ENCODE results near the gene FZD4.
"Not testable (repeated sequence)": the region's sequence is repeated elsewhere in the genome, so short reads cannot be mapped to it uniquely, and the experiment has no call there.

The FZD4 gene

DNA sequence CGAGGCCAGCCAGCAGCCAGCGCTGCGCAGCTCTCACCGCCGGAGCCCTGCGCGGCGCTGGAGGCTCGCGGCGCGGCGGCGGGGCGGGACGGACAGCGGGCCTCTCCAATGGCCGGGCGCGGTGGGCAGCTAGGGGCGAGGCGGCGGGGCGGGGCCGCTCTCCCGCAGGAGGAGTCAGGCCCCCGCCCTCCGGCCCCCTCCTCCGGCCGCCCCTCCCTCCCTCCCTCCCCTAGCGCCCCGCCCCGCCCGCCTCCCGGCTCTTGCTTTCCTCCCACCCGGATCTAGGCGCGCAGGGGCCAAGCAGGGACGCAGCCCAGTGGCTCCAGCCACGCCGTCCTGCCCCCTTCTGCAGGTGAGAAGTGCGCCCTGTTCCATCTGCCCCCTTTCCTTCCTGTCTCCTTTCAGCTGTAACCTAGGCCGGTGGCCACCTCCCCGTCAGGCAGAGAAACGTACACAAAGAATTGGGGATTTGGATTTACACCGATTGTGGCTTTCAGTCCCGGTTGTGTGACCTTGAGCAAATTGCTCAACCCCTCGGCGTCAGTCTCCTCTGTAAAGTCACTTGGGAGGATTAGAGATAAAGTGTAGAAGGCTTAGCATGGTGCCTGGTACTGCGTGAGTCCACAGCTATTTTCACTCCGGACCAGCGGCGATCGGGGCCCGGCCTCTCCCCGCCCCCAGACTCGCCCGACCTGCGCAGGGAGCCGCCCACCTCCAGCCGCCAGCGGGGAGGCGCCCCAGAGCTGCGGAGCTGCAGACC lies at the start of gene FZD4:
TSS of gene FZD4 (minus strand) at position 35 of the 760 bp plus-strand sequence. CDS start 310 bp downstream, outside the sequence.
- DNase-seq: peak; percentile 51

DNA sequence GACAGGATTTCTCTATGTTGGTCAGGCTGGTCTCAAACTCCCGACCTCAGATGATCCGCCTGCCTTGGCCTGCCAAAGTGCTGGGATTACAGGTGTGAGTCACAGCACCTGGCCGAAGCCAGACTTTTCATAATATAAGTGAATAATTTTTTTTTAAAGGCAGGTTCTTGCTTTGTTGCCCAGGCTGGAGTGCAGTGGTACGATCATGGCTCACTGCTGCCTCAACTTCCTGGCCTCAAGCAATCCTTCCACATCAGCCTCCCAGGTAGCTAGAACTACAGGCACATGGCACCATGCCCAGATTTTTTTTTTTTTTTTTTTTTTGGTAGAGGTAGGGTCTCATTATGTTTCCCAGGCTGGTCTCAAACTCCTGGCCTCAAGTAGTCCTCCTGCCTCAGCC lies 49.1 kb upstream of the FZD4 start:
- not testable (repeated sequence) for DNase-seq

DNA sequence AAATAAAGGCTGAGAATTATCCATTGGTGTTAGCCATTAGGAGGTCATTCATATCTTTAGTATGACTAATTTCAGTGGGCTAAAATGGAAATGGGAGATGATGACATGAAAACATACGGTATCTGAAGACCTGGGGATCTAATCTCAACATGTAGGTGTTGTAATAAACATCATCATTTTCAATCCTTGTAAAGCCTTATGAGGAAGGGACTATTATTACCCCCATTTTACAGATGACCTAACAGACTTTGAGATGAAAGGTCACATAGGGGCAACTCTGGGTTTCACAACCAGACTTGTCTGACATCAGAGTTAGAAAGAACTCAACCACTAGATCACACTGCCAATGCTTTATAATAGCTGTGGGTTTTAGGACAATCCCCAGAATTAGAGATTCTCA lies 47.7 kb upstream of the FZD4 start:
- no peak for DNase-seq

DNA sequence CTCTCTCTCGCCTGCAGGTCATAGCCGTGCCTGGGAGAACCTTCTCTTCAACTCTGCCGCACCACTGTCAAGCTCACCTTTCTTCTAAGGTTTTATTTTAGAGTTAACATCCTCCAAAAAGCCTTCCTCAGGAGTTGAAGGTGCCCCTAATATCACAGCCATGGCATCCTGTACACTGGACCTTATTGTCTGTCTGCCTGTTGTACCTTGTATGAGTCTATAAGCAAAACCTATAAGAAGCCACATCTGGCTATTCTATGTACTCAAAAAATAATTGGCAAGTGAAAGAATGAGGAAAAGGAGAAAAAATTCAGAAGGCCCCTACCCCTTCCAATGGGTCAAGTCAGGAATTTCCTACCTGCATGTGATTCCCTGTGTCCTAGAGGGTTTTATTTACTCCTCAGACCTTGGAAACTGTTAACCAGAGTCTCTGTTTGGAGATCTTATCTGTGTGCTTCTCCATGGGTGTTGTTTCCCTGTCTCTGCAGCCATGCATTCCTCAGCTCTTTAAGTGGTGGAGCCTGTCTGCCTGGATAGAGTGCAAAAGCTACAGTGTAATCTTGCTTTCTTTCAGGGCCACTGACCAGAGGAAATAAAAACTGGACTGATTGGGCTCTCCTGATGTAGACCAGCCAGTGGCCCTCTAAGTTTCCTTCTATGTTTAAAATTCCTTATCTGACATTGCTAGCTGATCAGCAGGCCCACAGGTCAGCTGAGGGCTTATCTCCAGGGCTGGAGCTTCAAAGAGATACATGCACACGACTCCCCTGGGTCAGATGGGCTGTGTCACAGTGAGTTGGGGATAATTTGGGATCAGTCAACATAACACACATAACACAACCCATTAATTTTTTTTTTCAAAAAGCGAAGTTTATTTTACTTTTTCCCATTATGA lies 44.9 kb upstream of the FZD4 start:
- no peak for DNase-seq

DNA sequence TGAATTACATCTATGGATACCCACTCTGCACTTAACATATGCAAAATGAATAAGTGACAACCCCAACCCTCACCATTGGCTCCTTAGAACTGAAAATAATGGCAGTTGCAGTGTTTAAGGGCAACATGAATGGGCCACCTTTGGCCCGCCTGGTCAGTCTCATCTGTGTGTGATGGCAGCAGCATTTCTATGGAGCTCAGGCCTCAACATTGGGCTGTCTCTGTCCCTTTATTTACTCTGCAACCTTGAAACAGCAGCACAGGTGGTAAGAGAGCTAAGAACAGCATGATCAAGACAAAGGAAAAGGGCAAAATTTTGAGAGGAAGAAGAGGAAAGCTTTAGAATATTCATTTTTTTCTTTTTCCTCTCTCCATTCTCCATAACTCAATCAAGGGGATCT lies 44.2 kb upstream of the FZD4 start:
- DNase-seq: no peak

DNA sequence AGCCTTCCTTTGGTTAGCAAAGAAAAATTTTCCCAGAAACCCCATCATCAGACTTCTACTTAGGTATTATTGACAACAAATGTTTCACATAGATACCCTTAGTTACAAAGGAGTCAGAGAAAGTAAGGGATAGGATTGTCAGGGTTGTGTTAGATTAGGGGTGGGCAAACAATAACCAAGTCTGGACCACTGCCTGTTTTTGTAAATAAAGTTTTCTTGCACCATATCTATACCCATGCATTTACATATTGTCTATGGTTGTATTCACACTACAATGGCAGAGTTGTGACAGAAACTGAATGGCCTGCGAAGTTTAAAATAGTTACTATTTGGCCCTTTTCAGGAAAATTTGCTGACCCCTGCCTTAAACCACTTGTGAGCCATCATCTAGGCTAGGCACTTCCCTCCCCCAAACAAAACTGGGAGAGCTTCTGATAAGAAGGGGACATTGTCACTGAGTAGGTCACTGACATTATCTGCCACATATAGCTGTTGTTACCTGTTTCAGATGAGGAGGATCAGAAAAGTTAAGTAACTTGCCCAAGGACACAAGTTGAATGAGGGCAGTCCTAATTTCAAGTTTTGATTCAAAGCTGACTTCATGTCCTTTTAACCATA lies 41.9 kb upstream of the FZD4 start:
- DNase-seq: no peak

DNA sequence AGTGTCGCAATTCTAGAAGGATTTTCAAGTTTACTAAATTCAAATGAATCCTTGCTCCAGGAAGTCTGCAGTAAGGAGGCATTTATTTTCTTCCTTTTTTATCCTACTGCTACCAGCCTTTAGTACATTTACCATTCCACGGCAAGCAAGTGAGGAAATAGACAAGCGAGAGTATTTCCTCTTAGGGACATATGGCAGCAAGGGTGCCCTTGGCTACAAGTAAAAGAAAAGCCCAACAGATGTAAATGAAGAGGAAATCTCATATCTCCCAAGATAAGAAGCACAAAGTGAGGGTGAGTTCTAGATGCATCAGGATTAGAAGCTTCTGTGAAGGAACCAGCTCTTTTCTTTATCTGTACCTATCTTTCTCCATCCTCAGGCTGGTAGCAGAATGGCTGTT lies 37.8 kb upstream of the FZD4 start:
- no peak for DNase-seq

DNA sequence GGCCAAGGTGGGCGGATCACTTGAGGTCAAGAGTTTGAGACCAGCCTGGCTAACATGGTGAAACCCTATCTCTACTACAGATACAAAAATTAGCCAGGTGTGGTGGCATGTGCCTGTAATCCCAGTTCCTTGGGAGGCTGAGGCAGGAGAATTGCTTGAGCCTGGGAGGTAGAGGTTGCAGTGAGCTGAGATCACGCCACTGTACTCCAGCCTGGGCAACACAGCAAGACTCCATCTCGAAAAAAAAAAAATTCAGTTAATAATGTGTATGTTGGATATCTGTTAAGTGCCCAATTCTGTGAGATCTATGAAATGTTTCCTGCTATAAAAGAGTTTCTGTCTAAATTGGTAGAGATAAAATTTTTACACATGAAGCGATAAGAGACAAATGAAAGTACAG lies 37.1 kb upstream of the FZD4 start:
- not testable (repeated sequence) for DNase-seq

DNA sequence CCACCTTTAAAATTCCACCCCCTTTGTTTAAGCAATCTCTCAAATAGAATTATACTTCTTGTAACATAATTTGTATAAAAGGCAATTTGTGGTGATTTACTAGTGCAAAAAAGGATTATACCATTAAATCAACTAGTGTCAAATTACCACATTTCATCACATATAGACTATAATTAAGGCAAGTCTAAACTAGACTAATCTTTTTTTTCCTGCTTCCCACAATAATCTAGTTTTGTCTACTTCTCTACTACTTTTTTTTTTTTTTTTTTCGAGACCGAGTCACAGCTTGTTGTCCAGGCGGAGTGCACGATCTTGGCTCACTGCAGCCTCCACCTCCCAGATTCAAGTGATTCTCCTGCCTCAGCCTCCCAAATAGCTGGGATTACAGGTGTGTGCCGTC lies 36.1 kb upstream of the FZD4 start:
- no peak for DNase-seq

DNA sequence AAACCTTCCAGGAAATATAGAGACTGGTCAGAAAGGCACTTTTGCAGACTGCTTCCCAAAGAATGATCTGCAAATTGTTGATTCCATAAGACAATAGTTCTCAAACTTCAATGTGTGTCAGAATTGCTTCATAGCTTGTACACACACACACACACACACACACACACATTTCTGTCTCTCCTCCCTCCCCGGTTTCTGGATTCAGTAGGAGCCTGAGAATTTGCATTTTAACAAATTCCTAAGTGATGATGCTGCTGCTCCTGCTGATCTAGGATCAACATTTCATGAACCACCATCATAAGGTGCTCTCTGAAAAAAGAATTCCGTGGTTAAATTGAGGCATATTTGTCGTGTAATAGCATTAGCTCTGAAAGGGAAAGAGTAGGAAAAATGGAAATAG lies 35.3 kb upstream of the FZD4 start:
- no peak for DNase-seq

DNA sequence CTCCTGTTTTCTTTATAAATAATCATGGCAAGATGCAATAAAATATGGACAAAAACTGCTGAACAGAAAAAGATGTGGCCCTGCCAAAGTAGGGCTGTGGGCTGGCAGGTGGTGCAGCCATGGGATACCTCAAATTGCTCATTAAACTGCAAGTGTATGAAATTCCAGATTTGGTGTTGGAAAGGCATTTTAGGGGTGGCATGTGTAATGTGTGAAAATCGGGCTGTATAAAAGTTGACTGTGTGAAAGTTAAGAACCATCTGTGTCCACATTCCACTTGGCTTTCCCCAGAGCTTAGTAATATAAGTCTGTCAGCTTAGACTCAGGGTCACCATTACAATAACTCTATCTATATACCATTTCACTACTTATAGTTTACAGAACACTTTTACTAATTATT lies 34.8 kb upstream of the FZD4 start:
- no peak for DNase-seq

DNA sequence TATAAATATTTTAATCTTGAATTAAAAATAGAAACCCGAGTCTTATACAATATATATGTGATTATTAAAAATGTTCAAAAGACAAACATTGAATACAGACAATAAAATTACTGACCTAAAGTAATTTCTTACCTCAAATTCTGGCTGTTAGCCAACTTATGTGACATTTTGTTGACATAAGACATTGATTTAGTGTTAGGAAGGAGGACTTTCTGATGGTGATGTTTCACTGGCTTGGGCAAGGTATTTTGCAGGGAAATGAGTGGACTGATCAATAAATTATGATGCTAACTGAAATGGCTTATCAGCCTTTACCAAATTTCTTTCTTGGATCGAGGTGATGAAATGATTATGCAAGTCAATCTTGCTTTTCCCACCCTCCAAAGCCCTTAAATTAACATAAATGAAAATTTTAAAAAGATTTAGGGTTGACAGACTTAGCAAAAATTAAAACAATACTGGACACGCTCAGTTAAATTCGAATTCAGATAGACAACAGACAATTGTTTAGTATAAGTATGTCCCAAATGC lies 33.2 kb upstream of the FZD4 start:
- no peak for DNase-seq

DNA sequence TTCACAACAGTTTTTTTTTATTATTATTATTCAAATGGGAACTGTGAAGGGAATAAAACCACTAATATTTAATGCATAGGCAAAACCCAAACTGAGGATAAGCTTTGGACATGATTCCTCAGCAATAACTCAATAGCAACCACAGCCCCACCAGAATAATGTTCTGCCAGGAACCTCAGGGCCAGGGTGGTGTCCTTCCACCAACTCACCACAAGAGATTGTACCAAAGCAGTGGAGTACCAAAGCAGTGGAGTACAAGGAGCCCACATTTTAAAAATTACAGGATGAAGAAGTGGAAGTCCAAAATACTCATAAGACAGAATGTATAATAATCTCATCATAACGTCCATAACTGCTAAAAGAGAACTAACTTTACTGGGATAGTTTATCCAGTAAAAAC lies 32.5 kb upstream of the FZD4 start:
- no peak for DNase-seq

DNA sequence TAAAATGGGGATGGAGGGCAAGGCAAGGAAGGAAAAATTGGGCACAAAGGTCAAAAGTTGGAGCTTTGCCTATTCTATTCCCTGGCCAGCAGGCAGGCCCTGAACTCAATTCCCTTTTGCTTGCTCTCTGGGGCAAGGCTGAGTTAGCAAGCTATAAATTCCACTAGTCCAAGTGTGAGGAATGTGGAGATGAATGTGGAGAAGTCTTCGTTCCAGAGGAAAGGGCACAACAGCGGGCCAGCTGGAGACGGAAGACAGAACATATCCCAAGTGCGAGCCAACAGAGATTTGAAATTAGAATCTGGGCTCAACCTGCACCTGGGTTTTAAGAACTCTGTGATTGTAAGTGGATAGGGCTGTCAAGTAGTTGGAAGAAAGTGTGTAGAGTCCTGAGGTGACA lies 29.5 kb upstream of the FZD4 start:
- no peak for DNase-seq

DNA sequence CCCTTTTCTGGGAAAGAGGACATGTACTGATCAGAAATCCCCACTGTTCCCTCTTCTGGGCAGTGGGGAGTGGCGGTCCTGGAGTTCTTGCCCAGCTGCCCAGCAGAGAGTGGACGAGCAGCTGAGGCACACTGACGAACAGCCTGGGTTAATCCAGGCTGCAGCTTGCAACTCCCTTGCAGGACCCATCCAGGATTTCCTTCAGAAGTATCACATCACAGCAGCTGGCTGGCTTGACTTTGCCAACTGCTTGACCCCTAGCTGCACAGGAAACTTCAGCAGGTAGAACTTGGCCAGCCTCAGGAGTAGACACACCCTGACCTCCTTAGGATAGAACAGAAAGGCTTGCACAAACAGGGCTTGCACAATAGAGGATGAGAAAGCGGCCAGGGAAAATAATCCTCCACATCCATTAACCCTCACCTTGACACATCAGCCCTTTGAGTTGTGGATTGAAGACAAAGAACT lies 27.9 kb upstream of the FZD4 start:
- no peak for DNase-seq

DNA sequence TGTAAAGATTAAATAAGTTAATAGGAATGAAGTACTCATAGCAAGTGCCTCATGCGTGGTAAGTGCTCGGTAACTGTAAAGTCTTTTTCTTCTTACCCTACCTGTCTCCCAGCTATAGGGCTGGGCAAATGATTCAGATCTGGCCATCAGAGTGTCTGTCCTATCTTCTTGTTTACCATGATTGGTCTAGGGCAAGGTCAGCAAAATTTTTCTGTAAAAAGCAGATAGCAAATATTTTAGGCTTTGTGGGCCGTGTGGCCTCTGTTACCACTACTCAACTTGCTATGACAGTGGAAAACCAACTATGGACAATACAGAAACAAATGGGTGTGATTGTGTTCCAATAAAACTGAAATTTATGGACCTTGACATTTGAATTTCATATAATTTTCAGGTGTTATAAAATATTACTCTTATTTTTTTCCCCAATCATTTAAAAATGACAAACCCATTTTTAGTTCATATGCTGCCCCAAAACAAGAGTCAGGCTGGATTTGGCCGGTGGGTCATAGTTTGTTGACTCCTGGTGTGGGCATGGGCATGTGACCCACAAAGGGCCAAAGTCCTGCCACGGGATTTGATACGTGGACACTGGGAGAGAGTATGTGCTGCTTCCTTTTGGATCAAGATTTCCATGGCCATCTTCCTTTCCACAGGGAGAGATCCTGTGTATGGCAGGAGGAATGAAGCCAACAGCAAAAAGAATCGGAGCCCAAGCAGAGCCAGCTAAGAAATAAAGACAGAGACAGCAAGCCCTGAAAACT lies 26.8 kb upstream of the FZD4 start:
- no peak for DNase-seq

DNA sequence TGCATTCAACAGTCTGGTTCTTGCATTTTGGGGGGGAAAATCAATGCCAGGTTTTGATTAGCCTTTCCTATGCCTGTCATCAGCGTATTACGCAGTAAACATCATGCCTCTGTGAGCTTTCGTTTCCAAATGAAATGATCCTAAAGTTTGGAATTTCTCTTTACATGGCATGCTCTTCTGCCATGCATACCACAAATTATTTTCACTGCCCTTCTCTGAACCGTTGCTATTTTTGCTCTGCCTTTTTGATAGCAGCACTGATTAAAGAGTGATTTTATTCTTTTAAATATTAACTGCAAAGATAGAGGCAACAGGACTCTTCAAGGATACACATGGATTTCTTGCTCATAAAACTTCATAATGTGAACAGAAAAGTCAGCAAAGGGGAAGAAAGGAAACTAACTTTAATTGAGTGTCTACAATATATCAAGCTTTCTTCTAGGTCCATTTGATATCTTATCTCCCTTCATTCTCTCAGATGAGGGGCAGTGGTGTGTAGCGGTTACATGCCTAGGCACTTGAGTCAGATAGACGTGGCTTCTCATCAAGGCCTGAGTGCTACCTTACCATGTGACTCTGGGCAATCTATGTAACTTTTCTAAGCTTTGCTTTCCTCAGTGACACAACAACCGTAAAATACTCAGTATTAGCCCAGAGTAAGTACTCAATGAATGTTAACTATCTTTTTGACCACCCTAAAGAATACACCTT lies 25.0 kb upstream of the FZD4 start:
- DNase-seq: no peak

DNA sequence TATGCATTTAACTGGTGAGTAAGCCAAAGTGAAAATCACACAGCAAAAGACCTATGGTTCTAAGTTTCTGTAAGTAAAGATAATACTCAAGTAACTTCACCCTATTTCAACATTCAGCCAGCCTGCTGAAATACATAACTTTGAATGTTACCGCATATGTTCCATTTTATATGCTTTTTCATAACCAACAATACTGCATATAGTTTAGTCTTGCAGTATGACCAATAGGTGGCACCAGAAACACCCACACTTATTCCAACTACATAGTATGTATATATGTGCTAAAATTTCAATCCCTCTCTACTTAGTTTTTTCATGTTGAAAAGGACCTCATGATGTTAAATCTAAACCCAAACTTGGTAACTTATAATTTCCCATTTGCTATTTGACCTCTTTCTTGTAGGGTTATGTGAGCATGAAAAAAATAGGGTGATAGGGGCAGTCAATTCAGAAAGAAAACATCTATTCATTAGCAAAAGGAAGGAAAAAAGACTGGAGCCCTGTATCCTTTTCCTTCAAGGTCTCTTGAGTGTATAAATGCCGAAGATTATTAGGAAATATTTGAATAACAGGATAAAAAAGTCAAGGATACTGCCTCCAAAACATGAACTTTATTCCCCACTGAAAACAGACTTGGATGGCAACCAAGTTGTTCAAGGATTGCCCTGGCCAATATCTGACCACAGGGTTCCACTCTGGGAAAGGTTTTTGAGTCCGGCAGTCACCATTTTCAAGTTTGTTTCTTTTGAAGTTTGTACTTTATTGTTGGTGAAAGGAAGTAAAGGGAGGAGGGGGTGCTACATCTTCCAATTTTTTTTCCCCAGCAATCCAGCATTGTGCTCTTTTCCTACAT lies 23.8 kb upstream of the FZD4 start:
- no peak for DNase-seq

DNA sequence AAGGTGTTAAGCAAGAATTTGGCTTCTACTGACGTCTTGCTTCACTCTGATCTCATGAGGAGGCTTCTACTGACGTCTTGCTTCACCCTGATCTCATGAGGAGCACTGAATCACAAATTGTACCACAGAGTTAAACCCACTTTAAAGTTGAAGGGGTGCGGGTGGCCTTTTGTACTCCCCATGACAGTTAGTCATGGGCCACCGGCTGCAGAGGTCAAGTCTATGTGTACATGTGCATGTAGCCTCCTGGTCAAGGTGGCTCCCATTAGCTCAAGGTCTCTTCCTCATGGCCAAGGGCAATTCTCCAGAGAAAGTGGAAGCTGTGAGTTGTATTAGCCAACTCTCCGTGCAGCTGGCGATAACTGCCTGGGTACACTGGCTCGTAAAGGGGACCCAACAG lies 23.1 kb upstream of the FZD4 start:
- no peak for DNase-seq

DNA sequence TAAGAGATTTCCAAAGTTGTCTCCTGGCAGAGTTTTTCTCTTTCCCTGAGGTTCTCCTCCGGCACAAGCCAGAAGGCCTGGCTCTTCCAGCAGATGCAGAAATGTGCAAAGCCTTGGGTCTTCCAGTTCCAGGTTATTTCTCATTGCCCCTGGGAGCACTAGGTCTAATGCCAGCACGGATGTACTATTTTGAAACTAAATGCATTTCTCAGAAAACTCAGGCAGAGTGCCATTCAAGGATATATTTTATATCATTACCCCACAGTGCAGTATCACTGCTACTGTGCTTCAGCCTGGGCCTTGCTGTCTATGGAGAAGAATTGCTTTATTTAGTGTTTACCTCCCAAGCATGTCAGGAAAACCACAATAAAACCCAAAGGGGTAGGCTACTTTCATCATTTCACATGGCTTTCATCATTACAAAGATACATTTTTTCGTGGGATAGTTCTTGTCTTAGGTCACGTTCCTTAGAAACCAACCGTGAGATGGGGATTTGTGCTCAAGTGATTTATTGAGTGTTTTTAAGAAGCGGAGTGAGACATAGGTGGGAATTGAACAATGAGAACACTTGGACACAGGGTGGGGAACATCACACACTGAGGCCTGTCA lies 22.4 kb upstream of the FZD4 start:
- DNase-seq: no peak

DNA sequence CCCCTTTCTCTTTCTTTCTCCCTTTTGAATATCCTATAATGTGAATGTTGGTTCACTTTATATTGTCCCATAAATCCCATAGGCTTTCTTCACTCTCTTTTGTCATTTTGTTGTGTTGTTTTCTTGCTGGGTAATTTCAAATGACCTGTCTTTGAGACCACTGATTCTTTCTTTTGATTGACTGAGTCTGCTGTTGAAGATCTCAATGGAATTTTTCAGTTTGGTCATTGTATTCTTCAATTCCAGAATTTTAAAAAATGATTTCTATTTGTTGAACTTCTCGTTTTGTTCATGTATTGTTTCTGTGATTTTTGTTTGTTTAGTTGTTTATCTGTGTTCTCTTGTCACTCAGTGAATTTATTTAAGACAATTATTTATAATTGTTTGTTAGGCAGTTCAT lies 17.5 kb upstream of the FZD4 start:
- DNase-seq: no peak

All from NCI-H2227 treated with DMSO at 0.1 percent for 48 hours (cell line).